GM21526 (cell line): Measurements from ENCODE around the gene STOX2.
"Not testable (repeated sequence)": the region's sequence is repeated elsewhere in the genome, so short reads cannot be mapped to it uniquely, and the experiment has no call there.

Source experiments
- ATAC-seq: cut with Tn5 transposase; IDR thresholded peaks from one replicate; pipeline ENCODE4 v1.9.1; 2021; ENCODE audit warnings: moderate library complexity; ENCODE audit not compliant: unreplicated experiment, low FRiP score

The STOX2 gene

DNA sequence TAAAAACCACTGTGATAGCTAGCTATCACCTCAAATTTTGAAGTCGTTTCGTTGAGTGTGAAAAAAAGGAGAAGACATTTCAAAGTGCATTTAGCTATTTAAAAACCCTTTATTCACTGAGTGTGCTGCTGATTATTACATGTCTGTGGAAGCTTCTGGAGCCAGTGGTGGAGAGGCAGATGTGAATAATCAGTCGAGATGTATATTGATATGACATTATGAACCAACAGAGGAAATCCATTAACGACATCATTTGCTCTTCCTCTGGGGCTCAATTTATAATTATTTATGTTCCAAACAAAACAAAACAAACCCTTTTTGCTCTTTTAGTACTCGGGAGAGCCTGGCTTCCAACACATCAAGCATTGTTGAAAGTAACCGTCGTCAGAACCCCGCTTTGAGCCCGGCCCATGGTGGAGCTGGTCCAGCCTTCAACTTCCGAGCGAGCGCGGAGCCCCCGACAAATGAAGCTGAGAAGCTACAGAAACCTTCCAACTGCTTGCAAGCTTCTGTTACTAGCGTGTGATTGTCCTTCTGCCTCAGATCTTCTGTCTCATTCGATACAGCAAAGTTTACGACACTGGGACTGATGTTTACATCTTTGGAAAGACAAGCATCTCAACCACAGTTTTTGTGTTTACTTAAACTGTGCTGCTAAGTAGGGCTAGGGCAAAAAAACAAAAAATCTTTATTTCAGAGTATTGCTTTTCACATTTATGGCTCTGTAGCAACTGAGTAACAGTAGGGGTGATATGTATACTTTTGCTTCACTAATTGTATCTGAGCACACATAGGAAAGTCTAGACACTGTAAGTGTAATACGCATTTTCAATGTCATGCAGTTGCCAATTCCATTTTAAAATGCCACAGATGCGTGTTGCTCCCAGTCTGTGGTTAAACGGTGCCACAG is 111.9 kb downstream of the STOX2 start:
- no peak for ATAC-seq

DNA sequence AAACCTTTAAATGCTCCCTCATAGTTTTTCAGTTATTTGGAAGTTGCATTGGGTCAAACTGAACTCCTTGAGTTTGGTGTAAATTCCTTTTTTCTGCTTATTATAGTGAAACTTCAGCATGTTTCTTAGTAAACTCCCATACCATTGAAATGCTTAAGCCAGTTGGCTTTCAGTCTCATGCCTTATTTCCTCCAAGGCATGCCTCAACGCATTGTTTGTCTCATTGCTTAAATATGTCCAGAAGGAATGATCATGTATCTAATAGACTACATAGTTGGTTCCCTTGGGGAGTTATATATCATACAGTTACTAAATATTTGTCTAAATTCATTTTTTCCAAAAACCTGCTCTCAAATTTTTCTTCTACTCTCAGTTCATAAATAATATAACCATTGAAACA is 114.0 kb downstream of the STOX2 start:
- no peak for ATAC-seq

DNA sequence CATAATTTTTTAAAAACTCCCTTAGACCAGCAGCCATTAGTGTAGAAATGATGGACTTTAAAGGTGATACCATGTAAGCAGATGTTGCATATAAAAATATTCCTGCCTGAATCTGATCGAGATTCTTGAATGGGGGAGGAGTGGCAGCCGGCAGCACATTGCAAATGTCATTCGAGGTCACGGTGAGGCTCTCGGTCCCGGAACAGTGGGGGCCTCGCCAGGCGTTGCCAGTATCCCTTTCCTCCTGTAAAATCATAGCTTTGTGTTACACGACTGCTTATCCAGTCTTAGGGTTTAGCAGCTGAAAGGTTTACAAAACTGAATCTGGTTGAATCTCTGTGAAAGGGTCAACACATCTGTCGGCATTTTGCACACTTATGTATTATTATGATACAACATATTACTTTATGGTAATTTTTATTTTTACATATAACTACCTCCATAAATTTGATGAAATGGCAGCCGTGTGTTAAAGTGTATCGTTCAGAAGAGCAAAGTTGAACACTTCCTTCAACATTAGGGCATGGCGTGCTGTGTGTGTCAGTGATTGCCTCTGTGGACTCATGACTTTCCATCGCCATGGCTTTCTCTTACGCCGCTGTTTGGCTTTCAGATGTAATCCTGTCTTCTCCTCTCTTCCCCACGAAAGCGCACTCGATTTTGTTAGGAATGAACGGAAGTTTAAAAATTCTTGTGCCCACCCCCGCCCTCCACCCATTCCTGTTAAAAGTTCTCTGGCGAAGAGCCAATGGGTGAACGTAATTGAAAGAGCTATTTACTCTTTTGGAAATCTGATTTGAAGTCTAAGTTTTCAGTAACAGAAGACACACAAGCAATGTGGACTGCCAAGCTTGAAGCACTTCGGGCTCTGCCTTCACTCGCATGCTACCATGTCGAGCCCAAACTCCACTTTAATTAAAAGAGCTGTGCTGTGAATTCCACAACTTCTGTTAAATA is 114.8 kb downstream of the STOX2 start:
- ATAC-seq, result no peak

DNA sequence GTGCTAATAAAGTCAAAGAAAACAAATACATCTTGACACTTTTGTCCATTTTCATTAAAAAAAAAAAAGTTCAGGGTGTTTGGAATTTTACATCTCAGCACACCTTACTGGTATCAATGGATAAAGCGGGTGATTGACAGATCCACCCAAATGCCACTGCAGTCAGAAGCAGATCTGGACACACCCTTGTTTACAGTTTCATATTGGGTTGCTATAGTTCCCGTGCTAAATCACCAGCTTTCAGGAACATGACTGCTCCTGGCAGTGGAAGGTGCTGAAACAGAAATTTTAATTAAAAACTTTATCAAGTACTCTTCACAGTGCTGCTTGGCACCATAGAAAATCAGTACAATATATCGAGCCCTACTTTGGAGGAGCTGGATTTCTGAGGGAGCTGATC is 116.3 kb downstream of the STOX2 start:
- ATAC-seq, result no peak

DNA sequence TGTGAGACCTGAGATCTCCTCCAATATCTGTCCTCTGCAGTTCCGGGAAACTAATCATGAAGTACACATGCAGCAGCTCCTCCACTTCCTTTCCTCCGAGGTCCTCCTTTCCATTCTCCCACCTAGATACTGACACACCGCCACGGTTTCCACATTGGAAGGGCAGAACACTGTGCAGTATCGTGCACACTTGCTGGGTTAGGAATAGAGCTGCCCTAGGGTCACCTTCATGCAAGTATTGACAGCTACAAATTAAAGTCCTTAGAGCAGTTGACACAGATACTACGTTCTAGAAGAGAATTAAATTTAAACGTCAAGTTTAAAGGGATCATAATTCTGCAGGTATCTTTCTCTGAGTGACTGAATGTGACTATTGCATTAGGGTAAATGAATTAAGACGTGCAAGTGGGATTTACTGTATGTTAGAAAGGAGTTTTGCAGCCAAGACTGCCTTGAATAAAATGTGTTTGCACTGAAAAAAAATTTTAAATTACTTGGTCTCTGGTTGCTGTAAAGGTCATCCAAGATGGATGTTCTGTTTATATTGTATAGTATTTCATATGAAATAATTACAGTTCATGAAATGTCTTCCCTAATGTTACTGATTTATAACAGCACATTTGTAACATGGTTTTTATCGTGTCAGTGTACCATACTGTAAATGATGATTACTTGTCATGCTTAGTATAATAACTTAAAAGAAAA is 117.7 kb downstream of the STOX2 start:
- ATAC-seq, result no peak

DNA sequence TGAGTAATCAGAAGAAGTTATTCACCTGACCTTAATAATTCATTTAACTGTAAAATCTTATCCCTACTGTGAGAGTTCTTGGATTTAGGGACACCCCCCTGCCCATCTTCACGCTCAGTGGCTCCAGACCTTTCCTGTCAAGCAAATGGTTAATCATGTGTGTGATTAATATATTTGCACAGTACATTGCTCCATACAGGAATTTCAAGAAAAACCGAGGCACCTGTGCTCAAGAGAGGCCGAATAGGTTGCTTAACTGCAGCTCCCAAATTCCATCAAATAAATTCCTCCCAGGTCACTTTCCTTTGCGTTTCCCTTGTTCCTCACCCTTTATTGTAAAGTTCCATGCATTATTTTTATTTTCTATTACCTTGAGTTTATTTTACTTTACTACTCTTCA is 119.5 kb downstream of the STOX2 start:
- ATAC-seq, result no peak

DNA sequence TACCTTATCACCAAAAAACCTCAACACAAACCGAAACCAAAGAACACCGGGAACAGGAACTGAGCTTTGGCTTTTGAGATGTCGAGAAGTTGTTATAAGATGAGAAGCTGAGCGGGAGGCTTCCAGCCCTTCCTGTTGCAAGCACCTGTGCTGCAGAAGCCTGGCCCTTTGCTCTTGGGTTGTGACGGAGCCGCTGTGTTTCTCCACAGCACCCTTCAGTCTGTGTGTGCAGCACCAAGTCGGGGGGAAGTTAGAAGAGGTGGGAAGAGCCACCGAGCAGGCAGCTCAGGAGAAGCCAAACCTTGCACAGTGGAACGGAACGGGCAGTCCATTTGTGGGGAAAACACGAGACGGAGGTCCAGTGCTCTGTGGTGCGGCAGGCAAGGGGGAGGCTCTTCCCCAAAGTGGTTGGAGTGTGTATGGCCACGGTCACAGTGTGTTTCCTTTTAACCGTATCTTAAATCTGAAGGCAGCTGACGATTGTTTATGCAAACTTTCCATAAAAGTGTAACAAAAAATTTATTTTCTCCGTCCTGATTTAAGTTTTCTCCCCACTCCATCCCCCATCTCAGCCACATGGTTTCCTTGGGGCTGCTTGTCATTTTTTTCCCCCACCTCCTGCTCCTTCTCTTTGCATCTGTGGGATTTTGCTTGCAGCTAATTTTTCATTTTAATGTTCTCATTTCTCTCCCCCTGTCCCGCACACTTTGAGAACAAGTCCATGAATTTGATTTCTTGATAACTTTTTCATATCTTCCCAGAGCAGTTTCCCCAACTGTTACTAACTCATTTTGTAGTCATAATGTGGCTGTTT is 123.7 kb downstream of the STOX2 start:
- no peak for ATAC-seq

DNA sequence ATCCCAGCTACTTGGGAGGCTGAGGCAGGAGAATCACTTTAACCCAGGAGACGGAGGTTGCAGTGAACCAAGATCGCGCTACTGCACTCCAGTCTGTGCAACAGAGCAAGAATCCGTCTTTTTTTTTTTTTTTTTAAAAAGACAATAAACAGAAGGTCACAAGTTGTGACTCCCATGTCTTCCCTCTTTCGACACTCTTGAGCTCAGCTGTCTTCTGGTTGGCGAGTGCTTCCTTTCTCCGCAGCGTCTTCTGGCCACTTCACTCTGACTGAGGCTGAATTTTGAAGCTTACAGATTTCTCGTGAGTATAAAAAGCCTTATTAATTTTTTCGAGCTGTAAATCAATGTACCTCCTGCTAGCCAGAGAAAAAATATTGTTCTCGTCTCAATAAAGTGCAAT is 124.9 kb downstream of the STOX2 start:
- no peak for ATAC-seq

DNA sequence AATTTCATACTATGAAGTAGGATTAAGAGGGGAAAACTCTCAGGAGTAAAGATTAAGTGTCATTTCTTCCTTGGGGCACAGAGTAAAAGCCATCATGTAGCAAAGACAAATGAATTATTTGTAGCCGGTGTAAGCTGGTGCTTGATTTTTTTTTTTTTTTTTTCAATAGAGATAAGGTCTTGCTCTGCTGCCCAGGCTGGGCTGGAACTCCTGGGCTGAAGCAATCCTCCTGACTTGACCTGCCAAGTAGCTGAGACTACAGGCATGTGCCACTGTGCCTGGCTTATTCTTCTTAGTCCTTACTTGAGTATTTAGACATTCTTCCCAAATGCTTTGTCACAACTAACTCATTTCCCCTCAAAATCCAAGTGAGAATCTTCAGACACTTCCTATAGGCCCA is 125.7 kb downstream of the STOX2 start:
- ATAC-seq, result no peak

DNA sequence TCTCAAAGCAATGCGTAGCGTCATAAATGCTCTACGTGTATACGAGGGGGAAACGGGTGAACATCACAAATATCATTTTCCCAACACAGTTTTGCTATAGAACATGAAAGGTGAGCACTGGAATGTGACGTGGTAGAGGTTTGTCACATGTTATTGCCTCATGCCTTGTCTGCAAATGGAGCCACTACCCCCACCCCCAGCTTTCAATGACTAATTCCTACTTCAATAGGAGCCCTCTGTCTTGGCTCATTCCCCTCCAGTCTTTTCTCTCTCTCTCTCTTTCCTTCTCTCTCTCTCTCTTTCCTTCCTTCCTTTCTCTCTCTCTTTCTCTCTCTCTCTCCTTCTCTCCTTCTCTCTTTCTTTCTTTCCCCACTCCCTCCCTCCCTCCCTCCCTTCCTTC is 127.0 kb downstream of the STOX2 start:
- ATAC-seq, result no peak

DNA sequence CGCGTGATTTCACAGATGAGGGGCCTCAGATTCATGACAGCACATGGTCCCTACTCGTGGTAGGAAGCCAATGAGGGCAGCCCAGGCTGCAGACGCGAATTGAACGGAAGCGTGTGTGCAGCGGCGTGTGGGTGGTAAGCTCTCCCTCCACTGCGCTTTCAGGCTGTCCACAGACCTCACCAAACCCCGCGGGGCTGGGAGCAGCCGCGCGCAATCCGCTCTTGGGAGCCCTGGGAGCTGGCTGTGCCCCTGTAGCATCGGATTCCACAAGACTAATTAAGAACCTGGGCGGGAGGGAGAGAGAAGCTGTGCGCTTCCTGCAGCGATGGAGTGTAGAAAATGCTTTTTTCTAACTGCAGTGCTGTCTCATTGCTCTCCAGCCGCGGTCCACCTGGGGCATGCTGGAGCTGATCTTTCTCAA is 134.9 kb downstream of the STOX2 start:
- no peak for ATAC-seq

DNA sequence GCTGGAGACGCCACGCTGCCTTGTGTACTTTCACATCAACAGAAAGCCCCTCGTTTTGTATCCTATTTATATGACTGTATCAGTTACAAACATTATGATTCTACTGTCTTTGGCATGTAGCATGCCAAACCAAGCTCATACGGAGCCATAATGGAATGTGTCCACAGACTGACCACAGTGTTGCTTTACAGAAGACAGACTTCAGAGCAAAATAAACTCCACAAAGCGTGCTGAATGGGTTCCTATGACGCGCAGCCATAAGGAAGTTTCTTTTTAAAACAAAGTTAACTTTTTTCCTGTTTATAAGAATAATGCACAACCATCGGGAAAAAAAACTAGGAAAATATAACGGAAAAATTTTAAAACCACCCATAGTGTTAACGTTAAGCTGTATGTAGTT is 136.0 kb downstream of the STOX2 start:
- no peak for ATAC-seq

DNA sequence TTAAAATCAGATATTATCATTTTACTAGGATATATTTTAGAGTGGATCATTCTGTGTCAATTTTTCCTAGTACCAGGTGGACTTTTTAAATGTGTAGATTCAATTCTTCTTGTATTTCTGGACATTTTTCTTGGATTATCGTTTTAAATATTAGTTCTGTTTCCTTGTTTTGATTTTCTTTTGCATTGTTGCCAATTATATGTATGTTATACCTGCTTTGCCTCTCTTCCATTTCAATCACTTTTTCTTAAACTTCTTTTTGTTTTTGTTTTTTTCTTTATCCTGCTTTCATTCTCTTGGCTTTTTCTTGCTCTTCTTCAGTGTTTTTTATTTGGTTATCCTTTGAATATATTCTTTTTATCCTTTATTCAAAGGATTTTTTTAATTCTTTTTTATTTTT is 141.0 kb downstream of the STOX2 start:
- ATAC-seq, result no peak

DNA sequence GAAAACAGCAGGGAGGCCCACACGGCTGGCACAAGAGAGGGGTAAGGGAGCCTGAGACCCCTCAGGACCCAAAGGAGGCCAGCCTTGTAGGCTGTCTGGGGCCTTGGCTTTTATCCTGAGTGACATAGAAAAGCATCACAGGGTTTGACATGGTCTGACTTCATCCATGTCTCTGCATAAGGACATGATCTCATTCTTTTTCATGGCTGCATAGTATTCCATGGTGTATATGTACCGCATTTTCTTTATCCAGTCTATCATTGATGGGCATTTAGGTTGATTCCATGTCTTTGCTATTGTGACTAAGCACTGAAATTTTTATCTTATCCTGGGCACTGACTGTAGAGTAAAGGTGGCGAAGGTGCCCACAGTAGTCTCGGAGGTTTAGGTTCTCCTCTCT is 146.2 kb downstream of the STOX2 start:
- not testable (repeated sequence) for ATAC-seq

DNA sequence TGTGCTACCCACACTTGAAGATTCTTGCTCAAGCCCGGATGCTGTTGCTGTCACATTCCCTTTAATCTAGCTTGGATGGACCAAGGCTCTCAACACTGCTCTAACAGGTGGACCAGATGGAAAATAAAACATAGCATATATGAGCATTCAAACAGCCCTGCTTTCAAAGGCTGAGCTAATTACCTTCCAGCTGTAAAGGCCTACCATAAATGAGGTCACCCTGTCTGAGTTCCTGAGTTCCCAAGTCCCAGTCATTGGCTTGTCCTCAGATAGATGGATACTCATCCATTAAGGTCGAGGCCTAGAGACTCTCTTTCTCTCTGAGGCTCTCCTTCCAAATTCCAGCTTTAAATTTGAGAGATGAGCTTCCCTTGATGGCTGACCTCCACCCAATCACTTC is 147.5 kb downstream of the STOX2 start:
- no peak for ATAC-seq

DNA sequence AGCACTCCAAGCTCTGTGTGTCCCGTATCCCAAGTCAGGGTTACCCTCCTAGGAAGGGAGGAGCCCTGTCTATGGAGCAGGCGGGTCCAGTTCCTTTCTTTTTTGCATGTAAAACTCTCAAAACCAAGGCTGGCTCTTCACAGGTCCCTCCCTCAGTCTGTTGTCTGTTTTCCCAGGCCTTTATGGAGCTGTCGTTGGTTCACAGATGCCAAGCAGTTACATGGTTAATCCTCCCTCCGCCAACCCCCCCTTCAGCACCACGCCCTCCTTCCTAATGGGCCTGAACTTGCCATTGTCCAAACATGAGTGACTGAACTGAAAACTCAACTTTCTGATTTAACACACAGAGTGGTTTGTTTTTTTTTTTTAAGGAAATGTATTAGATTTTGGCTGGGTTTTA is 148.3 kb downstream of the STOX2 start:
- ATAC-seq, result no peak

DNA sequence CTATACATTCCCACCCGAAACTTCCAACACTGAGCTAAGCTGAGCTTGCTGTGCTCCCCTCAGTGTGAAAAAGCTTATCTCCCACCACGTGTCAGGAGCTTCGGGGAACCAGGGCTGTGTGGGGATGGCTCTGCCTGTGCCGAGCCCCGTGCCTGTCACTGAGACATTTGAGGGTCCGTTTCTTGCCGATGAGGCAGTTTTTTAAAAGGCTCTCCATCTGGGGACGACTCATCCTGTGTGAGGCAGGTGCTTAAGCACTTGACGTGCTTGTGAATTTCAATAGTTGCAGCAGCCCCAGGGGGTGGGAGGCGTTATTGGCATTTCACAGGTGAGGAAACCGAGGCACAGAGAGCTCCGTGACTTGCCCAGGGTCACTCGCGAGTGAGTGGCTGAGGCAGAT is 151.8 kb downstream of the STOX2 start:
- ATAC-seq, result no peak

DNA sequence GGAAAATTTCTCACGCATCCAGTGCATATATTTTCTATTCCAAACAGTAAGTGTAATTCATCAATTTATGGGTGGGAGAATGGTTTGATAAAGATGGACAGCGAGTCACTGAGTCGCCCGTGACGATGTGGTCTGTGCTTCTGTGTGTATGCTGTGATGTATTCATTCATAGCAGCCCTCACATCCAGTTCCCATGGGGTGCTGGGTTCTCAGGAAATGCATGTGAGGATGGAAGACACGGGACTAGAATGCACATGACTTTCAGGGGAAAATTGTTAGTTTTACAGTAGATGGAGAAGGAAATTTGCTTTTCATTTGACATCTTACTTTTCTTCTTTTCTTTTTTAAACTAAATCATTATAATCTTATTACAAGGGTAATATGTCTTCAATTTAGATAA is 152.9 kb downstream of the STOX2 start:
- no peak for ATAC-seq

DNA sequence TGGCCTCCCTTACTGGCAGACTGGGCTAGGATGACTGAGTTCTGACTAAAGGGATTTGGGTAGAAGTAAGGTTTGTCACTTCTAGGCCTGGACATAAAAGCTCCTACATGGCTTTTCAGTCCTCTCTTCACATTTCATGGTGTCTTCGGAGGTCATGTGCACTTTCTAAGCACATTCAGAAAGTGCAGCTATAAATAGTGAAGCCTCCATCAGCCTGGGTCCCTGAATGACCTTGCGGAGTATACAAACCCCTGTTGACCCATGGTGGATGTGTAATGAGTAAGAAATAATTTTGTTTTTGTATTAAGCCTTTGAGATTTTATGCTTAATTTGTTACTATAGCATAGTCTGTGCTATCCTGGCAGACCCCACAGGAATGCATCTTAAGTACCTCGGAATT is 154.0 kb downstream of the STOX2 start:
- ATAC-seq, result no peak

DNA sequence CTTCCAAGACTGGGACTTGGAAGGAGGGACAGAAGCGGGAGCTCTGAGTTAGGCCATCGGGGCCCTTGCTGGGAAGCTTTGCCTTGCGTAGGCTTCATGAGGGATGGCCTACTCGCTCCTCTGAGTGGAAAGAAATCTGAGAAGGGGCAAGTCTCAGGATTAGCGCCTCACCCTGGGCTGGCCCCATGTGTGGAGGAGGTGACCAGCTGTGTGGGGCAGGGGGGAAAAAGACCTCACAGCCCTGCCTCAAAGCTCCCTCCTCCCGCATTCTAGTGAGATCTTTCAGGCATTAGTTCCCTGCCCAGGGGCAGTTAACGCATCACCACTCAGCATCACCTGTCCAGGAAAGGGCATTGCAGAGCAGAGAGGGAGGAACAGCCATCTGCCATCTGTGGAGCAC is 156.5 kb downstream of the STOX2 start:
- ATAC-seq, result no peak
